ENCODE measurements around the gene CAMTA1.

CAMTA1 gene

DNA sequence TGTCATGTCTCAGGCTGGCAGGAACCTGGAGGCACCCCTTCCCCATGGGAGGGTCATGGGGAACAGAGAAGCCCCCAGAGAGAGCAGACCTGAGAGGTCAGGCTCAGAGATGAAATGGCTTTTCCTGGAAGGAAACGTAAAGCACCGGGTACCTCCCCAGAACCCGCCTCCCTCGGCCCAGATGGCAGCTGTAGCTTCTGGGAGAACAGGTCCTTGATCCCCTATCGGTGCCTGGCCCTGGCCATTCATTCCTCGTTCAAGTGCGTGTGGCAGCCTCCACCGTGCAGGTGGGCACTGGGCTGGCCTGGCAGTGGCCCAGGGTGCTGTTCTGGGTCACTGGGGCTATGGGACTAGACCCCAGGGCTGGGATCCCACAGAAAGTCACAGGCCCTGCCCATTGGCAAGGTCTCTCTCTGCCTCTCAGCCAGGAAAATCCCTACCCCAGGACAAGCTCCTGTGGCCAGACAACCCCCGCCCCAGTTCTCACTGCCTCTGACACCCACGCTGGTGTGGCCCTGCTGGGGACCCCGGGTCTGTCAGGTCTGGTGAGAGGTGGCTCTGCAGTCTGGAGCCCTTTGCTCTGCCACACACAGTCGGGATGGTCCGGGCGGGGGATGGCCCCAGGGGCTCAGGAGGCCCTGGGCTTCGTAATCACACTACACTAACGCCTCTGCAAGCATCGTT lies 802.7 kb downstream of the CAMTA1 start:
- Histone ChIP-seq H3K9me3 (ENCODE audit: control insufficient read depth, low read length) (no peaks in the 10 kb centered on the region), H3K4me1 (ENCODE audit: control insufficient read depth, insufficient read depth, low read length, poor library complexity, severe bottlenecking) (peaks cover 4% of the 10 kb centered on the region), H3K4me3 (ENCODE audit: extremely low read depth, insufficient read depth, low read length, poor library complexity, severe bottlenecking) (no peak overlapping the region), H3K36me3 (ENCODE audit: control insufficient read depth, insufficient read depth, low read length) (no peaks in the 10 kb centered on the region), H3K27ac (ENCODE audit: low read depth, low read length, severe bottlenecking) (no peak overlapping the region)
- 89 to 92% methylated on average over 12 to 17 of the region's 17 CpGs for WGBS, 2 experiments (ENCODE audit: insufficient coverage in 2 of 2)

DNA sequence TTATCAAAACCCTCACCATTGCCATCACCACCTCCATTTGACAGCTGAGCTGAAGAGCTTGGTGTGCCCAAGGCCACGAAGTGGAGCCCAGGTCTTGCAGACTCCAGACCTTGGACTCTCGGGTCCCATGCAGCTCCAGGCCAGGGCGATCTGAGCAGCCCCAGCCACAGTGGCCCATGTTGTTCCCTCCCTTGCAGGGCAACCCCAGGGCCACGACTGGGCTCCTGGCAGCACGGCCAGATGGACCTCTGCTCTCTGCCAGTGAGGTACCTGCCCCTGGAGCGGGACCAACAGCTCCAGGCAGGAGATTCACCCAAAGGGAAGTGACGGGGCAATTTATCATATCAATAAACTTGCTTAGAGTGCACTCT lies 803.2 kb downstream of the CAMTA1 start:
- WGBS, 2 experiments (ENCODE audit: insufficient coverage in 2 of 2), result 93% methylated on average over 5 to 7 of the region's 7 CpGs
- H3K9me3 ChIP-seq (ENCODE audit: control insufficient read depth, low read length), result no peaks in the 10 kb centered on the region
- H3K4me3 ChIP-seq (ENCODE audit: extremely low read depth, insufficient read depth, low read length, poor library complexity, severe bottlenecking), result no peak overlapping the region
- H3K36me3 ChIP-seq (ENCODE audit: control insufficient read depth, insufficient read depth, low read length), result no peaks in the 10 kb centered on the region
- peaks cover 4% of the 10 kb centered on the region for H3K4me1 ChIP-seq (ENCODE audit: control insufficient read depth, insufficient read depth, low read length, poor library complexity, severe bottlenecking)
- H3K27ac ChIP-seq (ENCODE audit: low read depth, low read length, severe bottlenecking), result no peak overlapping the region

DNA sequence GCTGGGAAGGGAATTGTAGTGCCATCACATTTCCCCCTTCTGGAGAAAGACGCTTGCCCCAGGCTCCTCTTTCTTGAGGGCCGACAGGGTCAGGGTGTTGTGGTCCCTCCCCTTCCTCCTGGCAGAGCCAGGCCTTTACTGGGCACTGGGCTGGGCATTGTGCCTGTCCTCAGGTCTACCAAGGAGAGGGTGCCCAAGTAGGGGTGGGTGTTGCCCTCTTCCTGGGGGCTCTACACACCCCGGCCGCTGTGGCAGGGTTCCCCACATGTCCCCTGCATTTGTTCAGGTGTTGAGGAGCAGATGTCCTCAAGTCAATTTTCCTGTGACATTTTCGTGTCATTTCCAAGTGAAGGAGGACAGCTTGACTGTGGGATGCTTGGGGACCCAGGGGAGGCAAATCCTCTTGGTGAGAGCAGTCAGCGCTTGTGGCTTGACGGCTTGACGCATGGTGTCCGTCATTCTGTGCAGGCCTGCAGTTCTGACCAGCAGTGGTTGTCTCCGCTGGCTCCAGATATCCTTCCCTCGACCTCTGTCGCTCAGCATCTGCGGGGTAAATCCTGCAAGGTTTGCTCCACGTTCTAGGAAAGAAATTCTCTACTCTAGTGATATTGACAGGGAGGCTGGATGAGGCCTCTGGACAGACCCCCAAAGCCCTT lies 804.0 kb downstream of the CAMTA1 start:
- no peaks in the 10 kb centered on the region for H3K9me3 ChIP-seq (ENCODE audit: control insufficient read depth, low read length)
- H3K36me3 ChIP-seq (ENCODE audit: control insufficient read depth, insufficient read depth, low read length), result no peaks in the 10 kb centered on the region
- no peak overlapping the region for H3K27ac ChIP-seq (ENCODE audit: low read depth, low read length, severe bottlenecking)
- peaks cover 4% of the 10 kb centered on the region for H3K4me1 ChIP-seq (ENCODE audit: control insufficient read depth, insufficient read depth, low read length, poor library complexity, severe bottlenecking)
- no peak overlapping the region for H3K4me3 ChIP-seq (ENCODE audit: extremely low read depth, insufficient read depth, low read length, poor library complexity, severe bottlenecking)
- 91 to 94% methylated on average over 8 to 14 of the region's 14 CpGs for WGBS, 2 experiments (ENCODE audit: insufficient coverage in 2 of 2)

DNA sequence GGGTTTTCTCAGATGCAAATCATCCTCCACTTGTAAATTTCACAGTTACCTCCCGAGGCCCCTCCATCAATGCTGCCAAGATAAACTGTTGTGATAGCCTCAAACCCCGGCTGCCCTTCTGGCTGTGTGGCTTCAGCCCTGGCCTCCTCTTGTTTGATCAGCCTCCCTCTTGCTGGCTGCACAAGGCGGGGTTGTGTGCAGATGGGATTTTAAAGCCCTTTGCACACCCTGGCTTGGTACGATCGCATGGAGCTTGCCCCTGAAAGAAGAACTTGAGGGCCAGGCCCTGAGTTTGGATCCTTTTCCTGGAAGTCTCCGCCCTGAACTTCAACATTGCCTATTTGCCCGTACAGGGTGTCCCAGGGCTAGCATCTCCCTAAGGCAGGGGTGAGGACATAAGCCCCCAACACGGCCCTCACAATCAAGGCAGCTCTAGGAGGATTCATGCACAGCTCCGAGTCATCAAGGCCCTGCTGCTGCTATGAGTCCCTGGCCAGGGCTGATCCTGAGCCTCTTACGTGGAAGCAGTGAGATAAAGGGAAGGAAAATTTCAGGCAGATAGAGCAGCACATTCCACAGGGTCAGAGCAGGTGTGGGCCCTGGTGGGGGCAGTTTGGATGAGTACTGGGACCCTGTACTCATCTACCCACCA lies 804.6 kb downstream of the CAMTA1 start:
- Histone ChIP-seq H3K4me3 (ENCODE audit: extremely low read depth, insufficient read depth, low read length, poor library complexity, severe bottlenecking) (no peak overlapping the region), H3K27ac (ENCODE audit: low read depth, low read length, severe bottlenecking) (no peak overlapping the region), H3K4me1 (ENCODE audit: control insufficient read depth, insufficient read depth, low read length, poor library complexity, severe bottlenecking) (peaks cover 4% of the 10 kb centered on the region), H3K9me3 (ENCODE audit: control insufficient read depth, low read length) (no peaks in the 10 kb centered on the region), H3K36me3 (ENCODE audit: control insufficient read depth, insufficient read depth, low read length) (no peaks in the 10 kb centered on the region)
- WGBS, 2 experiments (ENCODE audit: insufficient coverage in 2 of 2), result 83 to 89% methylated on average over 8 to 10 of the region's 10 CpGs

DNA sequence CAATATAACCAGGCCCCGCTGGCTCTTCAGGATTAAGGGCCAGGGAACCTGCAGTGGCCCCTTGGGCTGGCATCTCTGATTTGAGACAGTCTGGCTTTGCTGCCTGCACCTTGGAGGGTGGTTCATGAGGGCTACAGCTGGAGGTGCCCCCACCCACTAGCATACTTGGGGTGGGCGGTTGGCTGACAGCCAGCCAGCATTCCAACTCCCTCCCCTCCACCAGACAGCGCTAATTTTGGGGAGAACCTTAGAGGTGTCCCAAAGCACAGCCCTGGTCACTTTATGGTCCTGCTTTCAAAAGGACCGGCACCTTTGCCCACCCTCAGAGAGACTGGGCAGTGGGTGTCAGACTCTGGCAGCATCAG lies 805.2 kb downstream of the CAMTA1 start:
- peaks cover 4% of the 10 kb centered on the region for H3K4me1 ChIP-seq (ENCODE audit: control insufficient read depth, insufficient read depth, low read length, poor library complexity, severe bottlenecking)
- WGBS, 2 experiments (ENCODE audit: insufficient coverage in 2 of 2), result 92 to 100% methylated on average over 2 of the region's 4 CpGs
- no peak overlapping the region for H3K4me3 ChIP-seq (ENCODE audit: extremely low read depth, insufficient read depth, low read length, poor library complexity, severe bottlenecking)
- no peak overlapping the region for H3K27ac ChIP-seq (ENCODE audit: low read depth, low read length, severe bottlenecking)
- no peaks in the 10 kb centered on the region for H3K36me3 ChIP-seq (ENCODE audit: control insufficient read depth, insufficient read depth, low read length)
- no peaks in the 10 kb centered on the region for H3K9me3 ChIP-seq (ENCODE audit: control insufficient read depth, low read length)

- H3K36me3 ChIP-seq (ENCODE audit: control insufficient read depth, insufficient read depth, low read length), result no peaks in the 10 kb centered on the region
- WGBS, 2 experiments (ENCODE audit: insufficient coverage in 2 of 2), result 92 to 93% methylated on average over 6 of the region's 10 CpGs
- H3K9me3 ChIP-seq (ENCODE audit: control insufficient read depth, low read length), result no peaks in the 10 kb centered on the region
- no peak overlapping the region for H3K4me3 ChIP-seq (ENCODE audit: extremely low read depth, insufficient read depth, low read length, poor library complexity, severe bottlenecking)
- H3K27ac ChIP-seq (ENCODE audit: low read depth, low read length, severe bottlenecking), result no peak overlapping the region
- H3K4me1 ChIP-seq (ENCODE audit: control insufficient read depth, insufficient read depth, low read length, poor library complexity, severe bottlenecking), result peaks cover 4% of the 10 kb centered on the region
These were observed 806.3 kb downstream of the CAMTA1 start for GRCh38 chr1:7591565-7591964.

DNA sequence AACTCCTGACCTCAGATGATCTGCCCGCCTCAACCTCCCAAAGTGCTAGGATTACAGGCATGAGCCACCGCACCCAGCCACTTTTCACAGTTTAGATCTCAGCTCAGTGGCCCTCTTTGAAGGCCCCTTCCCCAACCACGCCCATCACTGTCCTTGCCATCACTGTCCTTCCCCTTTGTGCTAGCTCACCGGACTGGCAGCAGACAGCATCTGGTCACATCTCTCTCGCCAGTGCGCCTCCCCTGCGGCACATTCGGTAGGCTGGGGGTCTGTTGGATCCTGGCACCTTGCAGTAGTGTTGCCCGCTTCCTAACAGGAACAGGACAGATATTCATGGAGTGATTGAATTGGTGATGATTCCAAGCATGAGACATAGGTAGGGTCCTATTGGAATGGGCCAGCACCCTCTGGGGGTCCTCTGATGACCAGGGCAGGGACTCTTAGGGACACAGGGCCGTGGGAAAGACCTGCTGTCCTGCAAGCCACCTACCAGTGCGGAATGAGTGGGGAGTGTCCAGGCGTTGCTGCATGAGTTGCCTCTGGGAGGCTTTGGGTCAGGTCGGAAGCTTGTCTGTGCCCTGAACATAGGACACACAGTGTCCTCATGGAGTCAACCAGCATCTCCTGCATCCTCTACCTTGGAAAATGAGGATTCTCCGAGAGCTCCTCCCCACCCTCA lies 807.0 kb downstream of the CAMTA1 start:
- Histone ChIP-seq H3K36me3 (ENCODE audit: control insufficient read depth, insufficient read depth, low read length) (no peaks in the 10 kb centered on the region), H3K4me3 (ENCODE audit: extremely low read depth, insufficient read depth, low read length, poor library complexity, severe bottlenecking) (no peak overlapping the region), H3K27ac (ENCODE audit: low read depth, low read length, severe bottlenecking) (no peak overlapping the region), H3K9me3 (ENCODE audit: control insufficient read depth, low read length) (no peaks in the 10 kb centered on the region), H3K4me1 (ENCODE audit: control insufficient read depth, insufficient read depth, low read length, poor library complexity, severe bottlenecking) (peaks cover 4% of the 10 kb centered on the region)
- WGBS, 2 experiments (ENCODE audit: insufficient coverage in 2 of 2), result 93 to 95% methylated on average over 12 to 13 of the region's 14 CpGs

DNA sequence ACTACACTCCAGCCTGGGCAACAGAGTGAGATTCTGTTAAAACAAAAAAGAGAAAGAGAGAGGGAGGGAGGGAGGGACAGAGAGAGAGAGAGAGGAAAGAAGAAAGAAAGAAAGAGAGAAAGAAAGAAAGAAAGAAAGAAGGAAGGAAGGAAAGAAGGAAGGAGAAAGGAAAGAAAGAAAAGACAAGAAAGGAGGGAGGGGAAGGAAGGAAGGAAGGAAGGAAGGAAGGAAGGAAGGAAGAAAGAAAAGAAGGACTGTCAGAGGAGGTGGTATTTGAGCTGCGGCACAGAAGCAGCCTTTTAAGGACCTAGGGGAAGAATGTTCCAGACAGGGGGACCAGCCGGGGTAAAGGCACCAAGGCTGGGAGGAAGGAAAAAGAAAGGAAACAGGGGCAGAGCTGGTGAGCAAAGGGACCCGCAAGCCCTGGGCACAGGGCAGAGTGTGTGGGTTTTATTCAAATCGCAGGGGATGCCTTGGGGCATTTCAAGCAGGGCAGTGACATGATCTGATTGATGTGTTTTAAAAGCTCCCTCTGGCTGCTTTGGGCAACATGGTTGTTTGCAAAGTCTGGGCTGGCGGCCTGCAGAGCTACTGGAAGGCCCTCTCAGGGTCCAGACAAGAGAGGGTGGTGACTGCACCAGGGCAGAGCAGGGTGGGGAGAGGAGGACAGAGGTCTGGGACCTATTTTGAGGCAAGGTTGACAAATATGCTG lies 808.9 kb downstream of the CAMTA1 start:
- whole genome bisulfite sequencing, 2 experiments (ENCODE audit: insufficient coverage in 2 of 2), result 55 to 58% methylated on average over 5 of the region's 5 CpGs
- Histone ChIP-seq H3K9me3 (ENCODE audit: control insufficient read depth, low read length) (no peaks in the 10 kb centered on the region), H3K4me1 (ENCODE audit: control insufficient read depth, insufficient read depth, low read length, poor library complexity, severe bottlenecking) (peaks cover 4% of the 10 kb centered on the region)

DNA sequence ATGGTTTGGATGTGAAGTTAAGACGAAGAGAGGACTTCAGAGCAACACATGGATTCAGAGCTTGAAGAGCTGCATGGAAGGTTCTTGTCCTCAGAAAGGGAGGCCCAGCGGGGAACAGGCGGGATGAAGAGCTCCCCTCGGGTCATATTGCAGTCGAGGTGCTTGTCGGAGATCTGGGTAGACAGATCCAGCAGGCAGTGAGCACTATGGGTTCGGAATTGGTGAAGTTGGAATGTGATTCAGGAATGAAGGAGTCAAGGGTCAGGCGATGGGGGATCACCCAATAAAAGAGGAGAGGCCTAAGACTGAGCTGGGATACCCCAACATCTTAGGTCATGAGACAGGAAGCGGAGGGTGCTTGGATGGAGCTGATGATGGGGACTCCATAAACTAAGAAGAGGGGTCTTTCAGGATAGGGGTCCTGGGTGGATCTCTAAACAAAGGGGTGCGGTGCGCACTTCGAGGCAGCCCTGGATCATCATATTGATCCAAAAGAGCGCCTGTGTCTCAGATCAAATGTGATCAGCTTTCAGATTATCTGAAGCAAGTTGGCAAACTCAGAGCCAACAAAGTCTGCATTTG lies 809.6 kb downstream of the CAMTA1 start:
- WGBS, 2 experiments (ENCODE audit: insufficient coverage in 2 of 2), result 92 to 93% methylated on average over 13 of the region's 13 CpGs
- Histone ChIP-seq H3K27ac (ENCODE audit: low read depth, low read length, severe bottlenecking) (no peak overlapping the region), H3K9me3 (ENCODE audit: control insufficient read depth, low read length) (no peaks in the 10 kb centered on the region), H3K4me3 (ENCODE audit: extremely low read depth, insufficient read depth, low read length, poor library complexity, severe bottlenecking) (no peak overlapping the region), H3K36me3 (ENCODE audit: control insufficient read depth, insufficient read depth, low read length) (no peaks in the 10 kb centered on the region), H3K4me1 (ENCODE audit: control insufficient read depth, insufficient read depth, low read length, poor library complexity, severe bottlenecking) (peaks cover 4% of the 10 kb centered on the region)

More for the DNA sequence above, 808.9 kb downstream of the CAMTA1 start:
- H3K36me3 ChIP-seq (ENCODE audit: control insufficient read depth, insufficient read depth, low read length), result no peaks in the 10 kb centered on the region
- H3K4me3 ChIP-seq (ENCODE audit: extremely low read depth, insufficient read depth, low read length, poor library complexity, severe bottlenecking), result no peak overlapping the region
- no peak overlapping the region for H3K27ac ChIP-seq (ENCODE audit: low read depth, low read length, severe bottlenecking)

DNA sequence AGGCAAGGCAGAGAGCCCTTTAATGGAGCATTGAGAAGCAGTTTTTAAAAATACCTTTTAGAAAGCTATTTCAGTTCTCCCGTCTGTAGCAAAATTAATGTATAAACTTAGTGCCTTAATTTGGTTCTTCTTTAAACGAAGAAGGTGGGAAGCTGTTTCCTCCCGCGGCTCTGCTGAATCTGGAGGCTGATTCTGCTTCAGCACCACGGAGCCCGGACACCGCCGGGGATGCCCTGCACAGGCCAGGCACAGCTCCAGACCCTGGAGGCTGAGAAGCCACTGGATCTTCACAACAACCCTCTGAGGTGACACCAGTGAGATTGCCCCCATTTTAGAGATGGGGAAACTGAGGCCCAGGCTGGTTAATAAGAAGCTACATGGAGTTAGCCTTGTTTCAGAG lies 810.1 kb downstream of the CAMTA1 start:
- WGBS, 2 experiments (ENCODE audit: insufficient coverage in 2 of 2), result 77 to 91% methylated on average over 7 to 8 of the region's 8 CpGs
- Histone ChIP-seq H3K27ac (ENCODE audit: low read depth, low read length, severe bottlenecking) (no peak overlapping the region), H3K4me1 (ENCODE audit: control insufficient read depth, insufficient read depth, low read length, poor library complexity, severe bottlenecking) (peaks cover 3% of the 10 kb centered on the region), H3K4me3 (ENCODE audit: extremely low read depth, insufficient read depth, low read length, poor library complexity, severe bottlenecking) (no peak overlapping the region), H3K9me3 (ENCODE audit: control insufficient read depth, low read length) (no peaks in the 10 kb centered on the region), H3K36me3 (ENCODE audit: control insufficient read depth, insufficient read depth, low read length) (no peaks in the 10 kb centered on the region)
